Skin of body (tissue), 2 donors: Measurements from ENCODE around the gene SACS. TPM values are rescaled to one million over a fixed set of nuclear protein-coding genes. Genes with fewer than 3 reads are reported as not detected.
"Not testable (repeated sequence)": the region's sequence is repeated elsewhere in the genome, so short reads cannot be mapped to it uniquely, and the experiment has no call there.

Experiments used
- DNase-seq: peaks from one replicate; lab custom pipeline; 2025; lab: John Stamatoyannopoulos, UW
- total RNA-seq: library from RNA; depleted of rRNA; stranded (reverse); fragments of >200 nt; gene quantifications from one replicate; pipeline ENCODE4 v1.2.3, GENCODE V29; 2014

Gene SACS
- total RNA-seq, 1 donor from 2014 or later = 25.7 TPM

DNA sequence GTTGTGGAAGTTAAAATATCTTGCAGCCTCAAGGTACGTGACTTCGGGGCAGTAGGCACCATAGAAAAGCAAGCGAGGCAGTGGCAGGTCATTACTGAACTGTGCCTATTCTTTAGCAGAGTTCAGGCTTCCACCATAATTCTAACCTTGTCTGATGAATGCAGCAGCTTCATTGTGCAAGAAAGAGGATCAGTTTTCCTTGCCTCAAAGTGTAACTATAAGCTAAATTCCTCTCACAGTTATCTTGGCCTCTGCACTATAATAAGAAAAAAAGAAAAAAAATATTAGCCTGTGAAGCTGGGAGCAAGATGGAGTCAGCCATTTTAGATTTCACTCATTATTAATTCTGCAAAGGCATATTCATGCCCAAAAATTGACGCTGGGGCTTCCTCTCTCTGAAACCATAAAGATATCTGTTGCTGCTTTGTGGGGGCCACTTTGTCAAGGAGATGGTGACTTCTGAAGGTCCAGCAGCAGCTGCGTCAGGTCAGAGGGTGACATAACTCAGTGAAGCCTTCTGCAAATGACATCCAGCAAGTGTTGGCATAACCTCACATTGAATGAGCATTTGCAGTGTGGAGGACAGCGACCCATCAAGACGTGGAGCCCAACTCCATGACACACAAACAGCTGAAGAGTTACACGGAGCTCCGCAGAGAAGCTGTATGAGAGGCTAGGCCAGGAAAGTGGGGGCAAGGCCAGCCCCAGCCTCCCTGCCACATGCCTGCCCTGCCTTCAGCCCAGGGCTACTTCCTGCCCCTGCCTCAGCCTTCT, 23.1 kb upstream of the SACS start:
- no peak for DNase-seq

- no peak for DNase-seq
Measured at GRCh38 chr13:23455401-23456185, 22.1 kb upstream of the SACS start.

DNA sequence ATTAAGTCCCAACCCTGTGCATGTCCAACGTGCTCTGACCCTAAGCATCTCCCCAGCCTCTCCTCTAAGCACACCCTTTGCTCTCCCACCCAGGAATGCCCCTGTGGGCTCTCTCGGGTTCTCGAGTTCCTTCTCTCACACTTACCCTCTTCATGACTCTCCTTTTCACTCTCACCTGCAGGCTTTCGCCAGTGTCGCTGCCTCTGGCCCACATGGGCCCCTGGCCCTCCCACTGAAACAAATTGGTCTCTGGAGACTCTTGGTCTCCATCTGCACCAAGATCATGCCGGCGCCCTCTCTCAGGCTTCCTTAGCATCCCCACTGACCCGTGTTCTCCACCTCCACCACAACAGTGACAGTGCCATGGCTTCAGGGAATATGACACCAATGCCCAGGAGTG, 19.6 kb upstream of the SACS start:
- no peak for DNase-seq

GRCh38 chr13:23450340-23451046, 17.0 kb upstream of the SACS start:
- peak; percentile 89 for DNase-seq

- no peak for DNase-seq
Measured at GRCh38 chr13:23449398-23450162, 16.1 kb upstream of the SACS start.

DNA sequence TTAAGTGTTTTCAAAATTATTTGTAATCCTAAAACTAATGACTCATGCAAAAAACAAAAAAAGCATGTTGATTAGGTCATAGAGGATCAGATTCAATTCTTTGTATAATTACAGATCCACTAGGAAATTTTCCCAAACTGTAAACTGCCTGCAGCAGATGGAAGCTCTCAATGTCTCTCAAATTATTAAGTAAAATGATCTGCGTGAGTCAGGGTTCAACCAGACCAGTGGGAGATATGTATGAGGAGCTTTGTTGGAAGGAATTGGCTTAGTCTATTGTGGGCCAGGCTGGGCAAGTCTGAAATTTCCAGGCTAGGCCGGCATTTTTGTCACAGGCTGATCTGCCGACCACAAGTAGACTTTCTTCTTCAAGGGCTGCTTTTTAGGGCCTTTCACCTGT, 14.4 kb upstream of the SACS start:
- peak; percentile 79 for DNase-seq

DNA sequence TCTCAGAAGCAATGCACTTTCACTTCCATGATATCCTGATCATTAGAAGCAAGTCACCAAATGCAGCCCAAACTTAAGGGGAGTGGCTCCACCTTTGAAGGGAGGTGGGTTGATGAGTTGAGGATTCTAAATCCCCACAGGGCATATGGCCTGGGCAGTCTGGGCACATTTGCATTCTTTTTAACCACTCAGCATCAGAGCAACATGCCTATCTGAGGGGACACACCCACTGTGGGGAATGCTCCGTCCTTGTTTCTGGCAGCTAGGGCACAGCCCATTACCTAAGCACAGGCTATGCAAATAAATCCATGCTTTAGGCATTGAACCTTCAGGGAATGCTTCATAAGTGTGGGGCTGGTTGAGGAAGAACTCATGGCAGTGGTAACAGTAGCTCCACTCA, 12.3 kb upstream of the SACS start:
- DNase-seq = no peak

DNA sequence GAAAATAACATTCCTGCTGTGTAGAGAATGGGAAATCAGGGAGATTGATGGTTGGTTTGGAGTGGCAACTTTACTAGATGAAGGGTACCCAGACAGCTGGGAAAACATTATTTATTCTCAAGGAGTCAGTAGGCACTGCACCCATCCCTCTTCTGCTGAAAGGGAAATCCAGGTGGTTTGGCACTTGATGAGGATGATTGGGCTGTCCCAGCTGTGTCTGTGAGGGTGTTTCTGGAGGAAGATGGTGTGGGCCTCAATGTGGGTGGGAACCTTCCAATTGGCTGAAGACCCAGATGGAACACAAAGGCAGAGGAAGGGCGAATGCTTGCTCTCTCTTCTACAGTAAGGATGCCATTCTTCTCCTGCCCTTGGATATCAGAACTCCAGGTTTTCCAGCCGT, 10.4 kb upstream of the SACS start:
- no peak for DNase-seq

DNA sequence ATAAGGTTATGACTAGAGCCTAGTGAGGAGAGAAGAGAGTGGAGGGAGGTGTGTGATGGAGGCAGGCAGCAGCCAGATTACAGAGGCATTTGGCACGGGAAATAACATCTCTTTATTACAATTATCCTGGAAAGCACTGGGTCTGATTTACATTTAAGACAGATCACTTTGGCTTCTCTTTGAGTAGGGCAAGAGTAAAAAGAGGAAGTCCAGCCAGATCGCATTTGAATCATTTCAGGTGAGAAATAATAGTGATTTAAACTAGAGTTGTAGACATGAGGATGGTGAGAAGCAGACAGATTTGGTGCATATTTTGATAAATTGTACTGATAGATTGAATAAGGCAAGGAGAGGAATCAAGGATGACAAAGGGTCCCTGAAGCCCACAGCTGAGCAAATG, 9.6 kb upstream of the SACS start:
- DNase-seq = no peak

- no peak for DNase-seq
Measured at GRCh38 chr13:23440821-23441618, 7.5 kb upstream of the SACS start.

DNA sequence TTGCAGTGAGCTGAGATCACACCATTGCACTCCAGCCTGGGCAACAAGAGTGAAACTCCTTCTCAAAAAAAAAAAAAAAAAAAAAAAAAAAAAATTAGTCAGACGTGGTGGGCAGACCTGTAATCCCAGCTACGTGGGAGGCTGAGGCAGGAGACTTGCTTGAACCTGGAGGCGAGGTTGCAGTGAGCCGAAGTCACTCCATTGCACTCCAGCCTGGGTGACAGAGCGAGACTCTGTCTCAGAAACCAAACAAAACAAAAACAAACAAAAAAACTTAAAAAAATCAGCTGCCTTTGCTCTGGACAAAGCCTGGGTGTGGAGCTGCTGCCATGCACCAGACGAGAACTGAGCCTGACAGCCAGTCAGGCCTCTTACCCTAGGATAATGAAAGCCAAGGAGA, 6.8 kb upstream of the SACS start:
- not testable (repeated sequence) for DNase-seq

GRCh38 chr13:23437916-23438315, 4.4 kb upstream of the SACS start:
- DNase-seq = no peak

DNA sequence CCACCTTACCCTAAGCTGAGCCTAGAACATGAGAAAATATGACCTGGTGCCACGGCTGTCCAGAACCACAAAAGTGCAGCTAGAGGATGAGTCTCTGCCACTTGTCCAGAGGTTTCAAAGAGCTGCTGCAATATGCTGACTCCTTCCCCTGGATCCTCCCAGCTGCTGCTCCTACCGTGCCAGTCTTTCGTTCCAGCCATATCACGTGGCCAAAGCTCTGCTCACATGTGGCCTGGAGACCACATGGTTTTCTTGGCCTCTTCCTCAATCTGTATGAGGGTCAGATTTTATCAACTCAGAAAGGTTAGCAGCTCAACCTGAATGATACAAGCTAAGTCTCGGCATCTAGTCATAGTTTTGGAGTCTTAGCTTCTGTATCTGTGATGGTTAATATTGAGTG, 3.2 kb upstream of the SACS start:
- DNase-seq = no peak

DNA sequence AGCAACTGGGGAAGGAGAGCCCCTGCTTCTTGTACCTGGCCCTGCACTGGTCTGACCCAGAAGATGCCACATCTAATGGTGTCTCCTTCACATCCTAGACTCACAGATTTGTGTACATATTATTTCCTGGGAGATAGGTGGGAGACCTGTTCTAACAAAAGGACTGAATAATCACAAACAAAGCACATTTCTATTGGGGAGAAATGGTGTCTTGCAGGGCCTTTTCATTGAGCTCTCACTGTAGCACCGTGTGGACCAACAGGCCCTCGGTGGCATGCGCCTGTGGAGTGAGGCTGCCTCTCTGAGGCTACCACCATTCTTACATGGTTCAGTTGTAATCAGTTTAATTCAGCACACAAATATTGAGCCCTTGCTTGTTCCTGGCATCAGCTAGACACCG, 989 bp upstream of the SACS start:
- DNase-seq = no peak

- DNase-seq = no peak
Measured at GRCh38 chr13:23432626-23433025, 876 bp downstream of the SACS start.

DNA sequence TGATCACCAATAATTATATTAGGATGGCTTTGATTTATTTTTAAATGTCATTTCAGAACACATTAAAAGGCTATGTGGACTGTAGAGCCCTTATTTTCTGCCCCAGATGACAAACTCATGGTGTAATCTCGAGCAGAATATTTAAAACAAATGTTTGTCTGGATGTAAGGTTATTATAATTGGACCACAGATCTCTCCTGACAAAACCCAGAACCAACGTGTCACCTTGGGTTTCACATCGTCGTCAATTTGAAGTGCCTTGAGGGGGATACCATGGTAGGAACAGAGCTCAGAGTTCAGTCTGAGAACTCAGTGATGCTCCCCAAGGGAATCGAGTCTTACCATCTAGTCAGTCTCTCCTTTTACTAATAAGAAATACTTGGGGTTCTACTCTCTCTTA, 2.8 kb downstream of the SACS start:
- DNase-seq = no peak

GRCh38 chr13:23427881-23428528, 5.5 kb downstream of the SACS start:
- DNase-seq = no peak

DNA sequence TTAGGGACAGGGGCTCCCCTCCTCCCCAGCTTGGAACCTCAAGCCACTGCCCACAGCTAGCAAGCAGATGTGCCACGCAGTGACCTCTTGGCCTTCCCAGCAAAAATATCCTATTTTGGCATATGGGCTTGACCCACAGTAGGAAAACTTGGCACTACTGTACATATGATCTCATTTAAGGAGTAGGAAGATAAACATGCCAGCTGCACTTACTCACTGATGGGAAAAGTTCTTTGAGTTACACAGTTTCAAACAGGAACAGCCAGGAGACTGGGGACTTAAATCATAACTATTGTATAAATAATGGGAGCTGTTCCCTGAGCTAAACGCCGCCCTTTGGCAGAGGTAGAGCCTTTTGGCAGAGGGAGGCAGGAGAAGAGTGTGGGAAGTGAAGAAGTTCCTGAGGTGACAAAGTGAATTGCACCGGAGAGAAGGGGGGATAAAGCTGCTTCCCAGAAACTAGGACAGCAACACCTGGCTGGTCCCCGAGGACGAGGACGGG, 6.1 kb downstream of the SACS start:
- DNase-seq = peak; percentile 15

GRCh38 chr13:23421596-23421995, 11.9 kb downstream of the SACS start:
- no peak for DNase-seq
